Keratinocyte (primary cell): ENCODE measurements around the gene HBZ.

Source experiments
- CTCF ChIP-seq, 3 experiments: IDR thresholded peaks in 1 of 3; conservative IDR thresholded peaks in 1 of 3; optimal IDR thresholded peaks in 1 of 3; 2 replicates in 2 of 3; 3 replicates in 1 of 3; pipeline versions ENCODE3 to v1.5.1; 2011; ENCODE audit warnings: low read length in 3 of 3, mild to moderate bottlenecking in 3 of 3, moderate library complexity in 2 of 3, control low read depth in 1 of 3, inconsistent platforms in 1 of 3; ENCODE audit not compliant: insufficient read depth in 2 of 3; ENCODE audit errors: extremely low read depth in 1 of 3
- EZH2 ChIP-seq: IDR thresholded peaks from one replicate; pipeline ENCODE4 v1.6.1; 2012; ENCODE audit warnings: inconsistent platforms, mild to moderate bottlenecking, low read length, moderate library complexity

GRCh38 chr16:144797-145252 is 7.6 kb upstream of the HBZ start:
- TF ChIP-seq CTCF (optimal IDR thresholded peaks at IDR 0.05 in 1 of 3, IDR thresholded peaks at IDR 0.05 in 1 of 3, conservative IDR thresholded peaks at IDR 0.05 in 1 of 3; ENCODE audit: extremely low read depth in 1 of 3, insufficient read depth in 2 of 3, low read length in 3 of 3) = no peak
- TF ChIP-seq EZH2 = no peak
